D341Med (cell line): Measurements from ENCODE around the gene PPP6R3.

Experiments used
- DNase-seq: peaks from one replicate; pipeline ENCODE4 v3.0.0; 2012; ENCODE audit warnings: low spot score

The PPP6R3 gene

DNA sequence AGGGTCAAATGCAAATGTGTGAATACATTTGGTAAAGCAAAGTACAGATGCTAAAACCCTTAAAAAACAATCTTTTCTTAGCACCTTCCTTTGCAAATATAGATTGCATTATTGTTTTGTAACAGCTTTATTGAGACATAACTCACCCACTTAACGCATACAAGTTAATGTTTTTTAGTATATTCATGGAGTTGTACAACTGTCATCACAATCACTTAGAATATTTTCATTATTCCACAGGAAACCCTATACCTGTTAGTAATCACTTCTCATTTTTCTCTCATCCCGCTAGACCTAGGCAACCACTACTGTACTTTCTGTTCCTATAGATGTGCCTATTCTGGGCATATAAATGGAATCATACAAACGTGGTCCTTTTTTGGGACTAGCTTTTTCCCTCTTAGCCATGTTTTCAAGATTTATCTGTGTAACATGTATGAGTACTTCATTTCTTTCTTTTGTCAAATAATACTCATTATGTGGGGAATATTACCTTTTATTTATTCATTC lies 34.7 kb downstream of the PPP6R3 start:
- DNase-seq, result no peak

GRCh38 chr11:68495872-68496271 lies 35.3 kb downstream of the PPP6R3 start:
- DNase-seq, result no peak

GRCh38 chr11:68497761-68498160 lies 37.2 kb downstream of the PPP6R3 start:
- DNase-seq, result no peak

DNA sequence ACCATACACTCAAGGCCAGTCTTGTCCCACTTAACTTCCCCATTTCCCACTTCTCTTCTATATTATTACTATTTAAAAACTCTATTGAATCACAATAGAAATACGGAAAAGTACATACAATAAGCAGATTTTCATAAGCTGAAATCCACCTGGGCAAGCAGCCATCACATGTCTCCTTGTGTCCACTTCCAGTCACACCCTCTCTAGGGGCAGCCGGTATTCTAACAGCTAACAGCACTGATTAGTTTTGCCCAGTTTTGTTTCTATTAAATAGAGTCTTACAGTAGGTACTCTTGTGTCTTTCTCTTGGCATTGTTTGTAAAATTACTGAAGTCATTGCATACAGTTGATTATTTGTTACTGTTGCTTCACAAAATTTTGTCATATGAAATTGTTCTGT lies 37.8 kb downstream of the PPP6R3 start:
- DNase-seq, result no peak

DNA sequence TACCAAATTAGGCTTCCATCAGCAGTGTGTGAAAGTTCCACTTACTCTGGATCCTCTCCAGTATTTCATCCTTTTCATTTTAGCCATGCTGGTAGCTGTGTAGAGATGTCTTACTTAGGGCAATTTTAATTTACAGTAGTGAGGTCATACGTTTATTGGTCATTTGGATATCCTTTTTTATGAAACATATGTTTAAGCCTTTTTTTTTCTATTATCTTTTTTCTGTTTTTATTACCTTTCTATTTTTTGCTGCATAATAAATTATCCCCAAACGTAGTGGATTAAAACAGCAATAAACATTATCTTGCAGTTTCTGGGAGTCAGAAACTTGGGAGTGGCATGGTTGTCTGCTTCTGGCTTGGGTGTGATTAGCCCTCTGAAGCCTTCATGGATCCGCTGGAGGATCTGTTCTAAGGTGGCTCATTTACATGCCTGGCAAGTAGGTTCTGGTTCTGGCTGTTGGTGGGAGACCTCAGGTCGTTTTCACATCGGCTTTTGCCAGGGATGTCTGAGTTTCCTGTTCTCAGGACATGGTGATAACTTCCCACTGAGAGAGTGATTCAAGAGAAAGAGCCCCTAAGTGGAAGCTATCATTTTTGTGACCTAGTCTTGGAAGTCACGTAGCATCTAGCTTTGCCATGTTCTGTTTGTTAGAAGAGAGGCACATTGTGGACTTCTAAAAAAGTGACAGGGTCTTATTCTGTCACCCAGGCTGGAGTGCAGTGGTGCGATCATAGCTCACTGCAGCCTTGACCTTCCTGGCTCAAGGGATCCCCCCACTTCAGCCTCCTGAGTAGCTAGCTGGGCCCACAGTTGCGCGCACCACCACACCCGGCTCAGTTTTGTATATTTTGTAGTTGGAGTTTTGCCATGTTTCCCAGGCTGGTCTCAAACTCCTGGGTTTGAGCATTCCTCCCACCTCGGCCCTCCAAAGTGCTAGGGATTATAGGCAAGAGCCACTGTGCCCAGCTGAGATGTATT lies 38.6 kb downstream of the PPP6R3 start:
- no peak for DNase-seq

- no peak for DNase-seq
Measured at GRCh38 chr11:68500206-68500605, 39.7 kb downstream of the PPP6R3 start.

GRCh38 chr11:68501813-68502212 lies 41.3 kb downstream of the PPP6R3 start:
- DNase-seq, result no peak

GRCh38 chr11:68503251-68503687 lies 42.7 kb downstream of the PPP6R3 start:
- DNase-seq, result no peak

DNA sequence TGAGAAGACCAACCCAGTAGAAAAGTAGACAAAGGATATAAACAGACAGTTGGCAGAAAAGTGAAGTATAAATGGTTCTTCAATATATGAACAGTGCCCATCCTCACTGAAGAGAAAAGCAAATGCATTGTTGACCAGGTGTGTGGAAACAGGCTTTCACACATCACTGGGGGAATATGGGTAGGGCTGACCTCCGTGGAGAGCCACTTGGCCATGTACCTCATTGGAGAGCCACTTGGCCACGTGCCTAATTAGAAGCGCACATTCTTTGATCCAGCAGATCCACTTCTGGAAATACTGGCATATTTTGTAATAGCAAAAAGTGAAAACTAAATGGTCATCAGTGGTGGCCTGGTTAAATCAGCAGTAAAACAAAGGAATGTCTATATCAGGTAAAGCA lies 43.2 kb downstream of the PPP6R3 start:
- no peak for DNase-seq

- no peak for DNase-seq
Measured at GRCh38 chr11:68504432-68505066, 44.0 kb downstream of the PPP6R3 start.

GRCh38 chr11:68505596-68505995 lies 45.0 kb downstream of the PPP6R3 start:
- DNase-seq, result no peak

- DNase-seq, result no peak
Measured at GRCh38 chr11:68506908-68507307, 46.4 kb downstream of the PPP6R3 start.

- DNase-seq, result no peak
Measured at GRCh38 chr11:68508425-68508824, 47.9 kb downstream of the PPP6R3 start.

- no peak for DNase-seq
Measured at GRCh38 chr11:68509066-68509465, 48.5 kb downstream of the PPP6R3 start.

- no peak for DNase-seq
Measured at GRCh38 chr11:68513930-68514487, 53.5 kb downstream of the PPP6R3 start.

DNA sequence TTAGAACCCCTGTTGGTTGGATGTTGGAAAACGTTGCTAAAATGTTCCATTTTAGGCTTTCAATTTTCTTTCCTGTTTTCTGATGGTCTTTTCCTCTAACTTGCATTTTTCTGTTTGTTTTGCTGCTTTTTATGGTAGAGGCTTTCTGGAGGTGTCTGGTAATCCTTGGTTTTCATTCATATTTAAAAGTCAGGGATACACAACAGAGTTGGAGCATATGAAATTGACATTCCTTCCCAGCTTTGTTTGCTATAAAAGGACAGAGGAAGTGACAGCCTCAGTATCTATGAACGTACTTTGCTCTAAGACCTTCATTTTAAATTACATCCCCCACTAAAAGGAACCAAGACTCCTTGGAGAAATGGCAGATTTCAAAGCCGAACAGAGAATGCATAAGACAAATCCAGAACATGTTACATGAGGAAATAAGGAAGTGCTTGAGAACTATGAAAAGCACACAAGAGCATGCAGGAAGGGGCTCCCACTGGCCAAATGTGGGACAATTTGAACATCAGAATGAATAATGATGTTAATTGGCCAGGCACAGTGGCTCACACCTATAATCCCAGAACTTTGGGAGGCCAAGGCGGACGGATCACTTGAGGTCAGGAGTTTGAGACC lies 56.7 kb downstream of the PPP6R3 start:
- no peak for DNase-seq

GRCh38 chr11:68518191-68518590 lies 57.6 kb downstream of the PPP6R3 start:
- no peak for DNase-seq

DNA sequence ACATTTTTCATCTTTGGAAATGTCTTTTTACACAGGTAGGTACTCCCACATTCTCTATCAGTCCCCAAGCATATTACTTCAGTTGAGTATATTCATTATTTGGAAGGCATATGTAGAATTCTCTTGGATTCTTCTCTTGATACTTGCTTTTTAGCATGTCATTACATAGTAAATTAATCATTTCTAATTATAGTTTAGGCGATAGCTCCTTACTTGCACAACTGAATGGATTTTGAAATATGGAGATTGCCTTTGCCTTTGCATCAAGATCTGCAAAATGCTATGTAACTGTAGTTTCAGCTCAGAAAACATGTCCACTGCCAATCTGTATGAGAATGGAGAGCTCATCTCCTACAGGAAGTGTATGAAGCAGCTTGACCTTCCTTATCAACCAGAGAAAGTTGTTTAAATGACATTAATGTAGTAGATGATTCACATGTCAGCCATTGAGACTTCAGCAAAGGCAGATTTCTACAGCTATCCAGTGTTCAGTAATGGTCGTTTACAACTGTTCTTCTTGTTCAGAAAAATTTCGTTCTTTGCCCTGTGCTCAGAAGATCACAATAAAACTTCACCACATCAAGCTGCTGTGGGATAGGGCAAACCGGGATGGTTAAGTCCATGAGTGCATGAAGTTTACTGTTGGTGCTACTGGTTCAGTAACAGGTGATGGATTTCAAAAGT lies 61.6 kb downstream of the PPP6R3 start:
- no peak for DNase-seq

GRCh38 chr11:68523033-68523432 lies 62.5 kb downstream of the PPP6R3 start:
- DNase-seq, result no peak

GRCh38 chr11:68523743-68524142 lies 63.2 kb downstream of the PPP6R3 start:
- DNase-seq, result no peak

GRCh38 chr11:68524213-68524612 lies 63.7 kb downstream of the PPP6R3 start:
- DNase-seq, result no peak

DNA sequence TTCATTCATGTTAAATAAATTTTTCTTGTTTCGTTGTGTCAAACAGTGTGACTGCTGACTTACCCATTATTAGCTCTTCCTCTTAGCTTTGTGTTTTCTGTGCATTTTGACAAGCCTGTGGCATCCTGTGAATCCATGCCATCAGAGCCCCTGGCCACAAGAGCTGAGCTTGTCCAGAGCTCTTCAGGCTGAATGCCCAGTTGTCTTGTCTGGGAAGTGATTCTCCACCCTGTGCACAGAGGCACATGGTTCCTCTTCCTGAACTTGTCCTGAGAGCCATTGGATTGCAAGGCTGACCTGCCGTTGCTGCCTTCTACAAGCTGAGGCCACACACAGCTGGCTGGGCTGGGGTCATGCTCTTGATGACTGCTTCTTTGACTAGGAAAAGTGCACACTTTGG lies 64.1 kb downstream of the PPP6R3 start:
- no peak for DNase-seq
